ENCODE data around the gene FBLN2. TPM values are rescaled to one million over a fixed set of nuclear protein-coding genes. Genes with fewer than 3 reads are reported as not detected.

Gene FBLN2
- polyA plus RNA-seq, 4 donors: 0.45 to 30.8 (median 2.9) TPM

DNA sequence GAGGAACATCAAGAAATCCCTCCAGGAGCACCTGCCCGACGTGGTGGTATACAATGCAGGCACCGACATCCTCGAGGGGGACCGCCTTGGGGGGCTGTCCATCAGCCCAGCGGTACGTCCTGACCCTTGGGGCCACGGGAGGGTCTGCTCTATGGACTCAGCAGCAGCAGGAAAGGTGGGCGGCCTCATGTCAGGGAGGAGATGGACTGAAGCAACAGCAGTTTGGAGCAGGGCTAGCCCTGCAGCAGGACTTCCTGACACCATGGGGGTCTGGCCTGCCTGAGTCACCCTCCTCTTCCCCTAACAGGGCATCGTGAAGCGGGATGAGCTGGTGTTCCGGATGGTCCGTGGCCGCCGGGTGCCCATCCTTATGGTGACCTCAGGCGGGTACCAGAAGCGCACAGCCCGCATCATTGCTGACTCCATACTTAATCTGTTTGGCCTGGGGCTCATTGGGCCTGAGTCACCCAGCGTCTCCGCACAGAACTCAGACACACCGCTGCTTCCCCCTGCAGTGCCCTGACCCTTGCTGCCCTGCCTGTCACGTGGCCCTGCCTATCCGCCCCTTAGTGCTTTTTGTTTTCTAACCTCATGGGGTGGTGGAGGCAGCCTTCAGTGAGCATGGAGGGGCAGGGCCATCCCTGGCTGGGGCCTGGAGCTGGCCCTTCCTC, 44.6 kb upstream of the FBLN2 start:
- Histone ChIP-seq H3K27ac (ENCODE audit: low read depth in 1 of 3, low read length in 2 of 3) (no peak overlapping the region), H3K4me3 (ENCODE audit: low read depth in 1 of 3, low read length in 3 of 3) (no peak overlapping the region), H3K4me1 (ENCODE audit: control insufficient read depth in 3 of 3, insufficient read depth in 2 of 3, low read depth in 1 of 3, low read length in 2 of 3) (no peaks in the 10 kb centered on the region), H3K9me3 (ENCODE audit: control insufficient read depth in 2 of 2, insufficient read depth in 1 of 2, low read depth in 1 of 2, low read length in 1 of 2) (no peaks in the 10 kb centered on the region), H3K36me3 (ENCODE audit: control insufficient read depth in 3 of 3, insufficient read depth in 2 of 3, low read depth in 1 of 3, low read length in 3 of 3) (peaks cover 0 to 61% (median 0%) of the 10 kb centered on the region in 3 donors), H3K27me3 (ENCODE audit: control insufficient read depth in 3 of 3, insufficient read depth in 3 of 3, low read length in 3 of 3) (no peaks in the 10 kb centered on the region)
- 91 to 93% (median 93%) methylated on average over 23 of the region's 23 CpGs for whole genome bisulfite sequencing, 3 donors
- FAIRE-seq (no peak), DNase-seq (no peak)

DNA sequence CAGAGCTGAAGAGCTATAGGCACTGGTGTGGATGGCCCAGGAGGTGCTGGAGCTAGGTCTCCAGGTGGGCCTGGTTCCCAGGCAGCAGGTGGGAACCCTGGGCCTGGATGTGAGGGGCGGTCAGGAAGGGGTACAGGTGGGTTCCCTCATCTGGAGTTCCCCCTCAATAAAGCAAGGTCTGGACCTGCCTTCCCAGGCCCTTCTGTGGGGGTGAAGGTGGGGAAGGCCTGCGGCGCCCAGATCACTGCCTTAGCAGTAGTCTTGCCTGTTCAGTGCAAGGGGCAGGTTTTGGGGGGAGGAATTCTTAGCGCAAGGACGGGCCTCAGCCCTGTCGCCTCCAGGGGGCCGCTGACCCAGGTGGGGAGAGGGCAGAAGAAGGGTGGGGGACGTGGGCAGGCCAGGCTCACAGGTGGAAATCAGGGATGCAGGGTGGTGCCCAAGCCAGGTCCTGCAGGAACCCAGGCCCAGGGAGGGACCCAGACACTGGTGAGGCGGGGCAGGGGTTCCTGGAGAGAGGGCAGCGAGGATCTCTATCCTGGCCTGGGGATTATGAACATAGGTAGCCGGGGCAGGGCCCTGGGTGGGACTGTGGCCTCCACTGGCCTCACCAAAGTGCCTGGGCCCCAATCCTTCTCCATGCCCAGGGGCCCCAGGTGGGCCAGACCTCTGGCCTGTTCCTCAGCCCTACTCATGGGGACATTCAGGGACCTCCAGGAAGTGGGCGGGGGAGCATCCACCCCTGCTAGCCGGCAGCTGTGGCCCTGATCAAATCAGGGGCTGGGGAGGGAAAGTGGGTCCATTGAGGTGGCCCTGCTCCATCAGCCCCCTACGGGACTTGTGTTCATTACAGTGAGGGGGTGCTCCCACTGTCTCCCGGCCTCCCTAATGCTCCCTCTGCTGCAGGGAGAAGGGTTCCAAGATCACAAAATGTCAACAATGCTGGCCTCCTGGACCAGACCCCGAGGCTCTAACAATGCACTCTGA, 43.5 kb upstream of the FBLN2 start:
- Histone ChIP-seq H3K27ac (ENCODE audit: low read depth in 1 of 3, low read length in 2 of 3) (no peak overlapping the region), H3K4me3 (ENCODE audit: low read depth in 1 of 3, low read length in 3 of 3) (no peak overlapping the region), H3K9me3 (ENCODE audit: control insufficient read depth in 2 of 2, insufficient read depth in 1 of 2, low read depth in 1 of 2, low read length in 1 of 2) (no peaks in the 10 kb centered on the region), H3K4me1 (ENCODE audit: control insufficient read depth in 3 of 3, insufficient read depth in 2 of 3, low read depth in 1 of 3, low read length in 2 of 3) (no peaks in the 10 kb centered on the region), H3K27me3 (ENCODE audit: control insufficient read depth in 3 of 3, insufficient read depth in 3 of 3, low read length in 3 of 3) (no peaks in the 10 kb centered on the region), H3K36me3 (ENCODE audit: control insufficient read depth in 3 of 3, insufficient read depth in 2 of 3, low read depth in 1 of 3, low read length in 3 of 3) (peaks cover 0 to 49% (median 0%) of the 10 kb centered on the region in 3 donors)
- 90 to 91% (median 91%) methylated on average over 16 of the region's 16 CpGs for WGBS, 3 donors
- DNase-seq: no peak
- FAIRE-seq: no peak

DNA sequence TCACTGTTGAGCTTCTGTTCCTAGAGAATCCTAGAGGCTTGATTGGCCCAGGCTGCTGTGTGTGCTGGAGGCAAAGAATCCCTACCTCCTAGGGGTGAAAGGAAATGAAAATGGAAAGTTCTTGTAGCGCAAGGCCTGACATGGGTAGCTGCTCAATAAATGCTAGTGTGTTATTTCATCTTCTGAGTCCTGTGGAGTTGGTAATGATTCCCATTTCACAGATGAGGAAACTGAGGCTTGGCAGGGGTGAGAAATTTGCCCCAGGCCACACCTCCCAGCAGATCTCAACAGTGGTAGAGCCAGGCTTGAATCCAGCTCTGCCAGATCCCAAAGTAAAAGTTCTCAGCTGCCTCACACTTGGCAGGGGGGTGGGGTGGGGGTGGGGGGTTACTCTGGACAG, 42.7 kb upstream of the FBLN2 start:
- no peak for FAIRE-seq
- no peak for DNase-seq
- WGBS, 3 donors: 96 to 100% (median 98%) methylated on average over 1 of the region's 1 CpG
- no peaks in the 10 kb centered on the region for H3K4me1 ChIP-seq (ENCODE audit: control insufficient read depth in 3 of 3, insufficient read depth in 2 of 3, low read depth in 1 of 3, low read length in 2 of 3)
- peaks cover 0 to 44% (median 0%) of the 10 kb centered on the region in 3 donors for H3K36me3 ChIP-seq (ENCODE audit: control insufficient read depth in 3 of 3, insufficient read depth in 2 of 3, low read depth in 1 of 3, low read length in 3 of 3)
- H3K27me3 ChIP-seq (ENCODE audit: control insufficient read depth in 3 of 3, insufficient read depth in 3 of 3, low read length in 3 of 3): no peaks in the 10 kb centered on the region
- no peak overlapping the region for H3K27ac ChIP-seq (ENCODE audit: low read depth in 1 of 3, low read length in 2 of 3)
- no peak overlapping the region for H3K4me3 ChIP-seq (ENCODE audit: low read depth in 1 of 3, low read length in 3 of 3)
- H3K9me3 ChIP-seq (ENCODE audit: control insufficient read depth in 2 of 2, insufficient read depth in 1 of 2, low read depth in 1 of 2, low read length in 1 of 2): no peaks in the 10 kb centered on the region

DNA sequence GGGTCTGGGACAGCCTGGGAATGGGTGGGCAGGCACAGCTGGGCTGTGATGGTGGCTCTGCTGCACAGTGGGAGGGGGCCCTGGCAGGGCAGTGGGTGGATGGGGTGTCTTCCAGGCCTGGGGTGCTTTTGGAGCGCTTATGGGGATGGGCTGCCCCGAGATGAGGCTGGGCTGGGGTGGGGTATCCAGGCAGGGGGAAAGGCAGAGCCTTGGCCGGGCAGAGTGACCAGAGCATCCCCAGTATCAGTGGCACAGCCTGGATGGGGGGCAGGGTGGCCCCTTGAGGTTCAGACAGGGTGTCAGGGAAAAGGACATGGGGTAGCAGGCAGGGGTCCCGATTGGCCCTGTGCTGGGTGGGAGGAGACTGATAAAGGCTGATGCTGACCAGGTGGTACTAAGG, 42.2 kb upstream of the FBLN2 start:
- no peaks in the 10 kb centered on the region for H3K4me1 ChIP-seq (ENCODE audit: control insufficient read depth in 3 of 3, insufficient read depth in 2 of 3, low read depth in 1 of 3, low read length in 2 of 3)
- H3K9me3 ChIP-seq (ENCODE audit: control insufficient read depth in 2 of 2, insufficient read depth in 1 of 2, low read depth in 1 of 2, low read length in 1 of 2): no peaks in the 10 kb centered on the region
- 58 to 80% (median 66%) methylated on average over 2 to 4 of the region's 4 CpGs for WGBS, 3 donors
- H3K27ac ChIP-seq (ENCODE audit: low read depth in 1 of 3, low read length in 2 of 3): no peak overlapping the region
- DNase-seq (no peak), FAIRE-seq (no peak)
- H3K36me3 ChIP-seq (ENCODE audit: control insufficient read depth in 3 of 3, insufficient read depth in 2 of 3, low read depth in 1 of 3, low read length in 3 of 3): peaks cover 0 to 39% (median 0%) of the 10 kb centered on the region in 3 donors
- no peak overlapping the region for H3K4me3 ChIP-seq (ENCODE audit: low read depth in 1 of 3, low read length in 3 of 3)
- H3K27me3 ChIP-seq (ENCODE audit: control insufficient read depth in 3 of 3, insufficient read depth in 3 of 3, low read length in 3 of 3): no peaks in the 10 kb centered on the region

DNA sequence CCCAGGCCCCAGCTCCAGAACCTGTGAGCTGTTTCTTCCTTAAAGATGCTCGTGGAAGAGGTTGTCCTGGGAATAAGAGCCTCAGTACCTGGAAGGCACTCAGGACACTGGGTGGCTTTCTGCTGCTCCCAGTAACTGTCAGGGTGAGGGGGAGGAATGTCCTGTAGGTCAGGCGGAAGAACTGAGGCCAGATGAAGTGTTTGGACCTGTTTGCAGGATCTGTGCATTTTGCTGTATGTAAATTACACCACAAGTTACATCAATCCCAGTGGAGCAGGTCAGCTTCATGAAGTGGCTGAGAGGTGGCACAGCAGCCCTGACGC, 41.7 kb upstream of the FBLN2 start:
- Histone ChIP-seq H3K27ac (ENCODE audit: low read depth in 1 of 3, low read length in 2 of 3) (no peak overlapping the region), H3K9me3 (ENCODE audit: control insufficient read depth in 2 of 2, insufficient read depth in 1 of 2, low read depth in 1 of 2, low read length in 1 of 2) (no peaks in the 10 kb centered on the region), H3K27me3 (ENCODE audit: control insufficient read depth in 3 of 3, insufficient read depth in 3 of 3, low read length in 3 of 3) (no peaks in the 10 kb centered on the region), H3K36me3 (ENCODE audit: control insufficient read depth in 3 of 3, insufficient read depth in 2 of 3, low read depth in 1 of 3, low read length in 3 of 3) (peaks cover 0 to 34% (median 0%) of the 10 kb centered on the region in 3 donors), H3K4me1 (ENCODE audit: control insufficient read depth in 3 of 3, insufficient read depth in 2 of 3, low read depth in 1 of 3, low read length in 2 of 3) (no peaks in the 10 kb centered on the region), H3K4me3 (ENCODE audit: low read depth in 1 of 3, low read length in 3 of 3) (no peak overlapping the region)
- FAIRE-seq (no peak), DNase-seq (no peak)
- WGBS, 3 donors: 73 to 78% (median 75%) methylated on average over 3 of the region's 3 CpGs

DNA sequence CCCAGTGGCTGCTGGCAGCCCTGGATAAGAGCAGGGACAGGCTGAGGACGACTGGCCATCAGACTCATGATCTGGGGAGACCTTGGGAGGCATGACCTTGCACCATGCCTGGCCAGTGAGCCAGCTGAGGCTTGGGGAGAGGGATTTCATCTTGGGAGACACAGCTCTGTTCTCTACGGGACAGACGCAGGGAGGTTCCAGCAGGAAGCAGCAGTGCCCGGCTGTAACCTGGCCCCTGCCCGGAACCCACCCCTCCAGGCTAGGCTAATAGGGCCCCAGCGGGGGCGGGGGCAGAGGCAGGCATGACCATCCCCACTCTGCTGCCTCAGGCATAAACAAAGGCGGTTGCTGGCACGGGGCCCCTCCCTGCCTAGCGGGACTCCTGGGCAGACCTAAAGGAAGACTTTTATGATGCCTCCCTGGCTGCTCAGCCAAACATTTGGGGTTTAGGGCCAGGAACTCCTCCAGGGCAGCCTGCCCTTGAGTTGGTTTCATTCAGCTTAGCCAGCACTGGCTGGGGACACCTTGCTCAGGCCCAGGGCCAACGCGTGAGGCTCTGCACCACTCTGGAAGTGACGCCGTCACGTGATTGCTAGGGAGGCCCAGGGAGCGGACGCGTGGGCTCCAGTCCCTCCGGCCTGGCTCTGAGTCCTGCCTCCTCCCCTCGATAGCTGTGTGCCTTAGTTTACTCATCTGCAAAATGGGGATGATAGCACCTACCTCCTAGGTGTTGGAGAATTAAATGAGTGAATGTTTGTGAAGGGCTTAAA, 41.2 kb upstream of the FBLN2 start:
- H3K4me3 ChIP-seq (ENCODE audit: low read depth in 1 of 3, low read length in 3 of 3): no peak overlapping the region
- H3K9me3 ChIP-seq (ENCODE audit: control insufficient read depth in 2 of 2, insufficient read depth in 1 of 2, low read depth in 1 of 2, low read length in 1 of 2): no peaks in the 10 kb centered on the region
- no peaks in the 10 kb centered on the region for H3K4me1 ChIP-seq (ENCODE audit: control insufficient read depth in 3 of 3, insufficient read depth in 2 of 3, low read depth in 1 of 3, low read length in 2 of 3)
- FAIRE-seq (no peak), DNase-seq (no peak)
- no peak overlapping the region for H3K27ac ChIP-seq (ENCODE audit: low read depth in 1 of 3, low read length in 2 of 3)
- WGBS, 3 donors: 51 to 61% (median 55%) methylated on average over 20 of the region's 20 CpGs
- no peaks in the 10 kb centered on the region for H3K27me3 ChIP-seq (ENCODE audit: control insufficient read depth in 3 of 3, insufficient read depth in 3 of 3, low read length in 3 of 3)
- peaks cover 0 to 29% (median 0%) of the 10 kb centered on the region in 3 donors for H3K36me3 ChIP-seq (ENCODE audit: control insufficient read depth in 3 of 3, insufficient read depth in 2 of 3, low read depth in 1 of 3, low read length in 3 of 3)

DNA sequence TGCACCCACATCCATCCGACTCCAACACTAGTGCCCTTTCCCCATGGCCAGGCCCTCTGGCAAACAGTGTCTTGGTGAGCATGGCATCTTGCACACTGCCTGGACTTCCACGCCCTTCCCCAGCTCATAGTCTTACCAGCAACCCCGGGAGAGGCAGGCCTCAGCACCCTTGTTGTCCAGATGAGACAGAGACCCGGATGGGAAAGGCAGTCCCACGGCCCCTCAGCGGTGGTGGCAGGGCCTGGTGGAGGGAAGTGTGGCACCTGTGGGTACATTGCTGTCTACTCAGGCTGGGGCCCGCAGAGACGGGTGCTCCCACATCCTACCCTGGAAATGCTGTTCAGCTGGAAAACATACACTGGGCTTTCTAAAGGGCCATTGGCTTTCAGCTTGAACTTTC, 40.4 kb upstream of the FBLN2 start:
- Histone ChIP-seq H3K4me3 (ENCODE audit: low read depth in 1 of 3, low read length in 3 of 3) (no peak overlapping the region), H3K27ac (ENCODE audit: low read depth in 1 of 3, low read length in 2 of 3) (no peak overlapping the region), H3K4me1 (ENCODE audit: control insufficient read depth in 3 of 3, insufficient read depth in 2 of 3, low read depth in 1 of 3, low read length in 2 of 3) (no peaks in the 10 kb centered on the region), H3K27me3 (ENCODE audit: control insufficient read depth in 3 of 3, insufficient read depth in 3 of 3, low read length in 3 of 3) (peaks cover 0 to under 1% (median 0%) of the 10 kb centered on the region in 3 donors), H3K36me3 (ENCODE audit: control insufficient read depth in 3 of 3, insufficient read depth in 2 of 3, low read depth in 1 of 3, low read length in 3 of 3) (peaks cover 0 to 25% (median 0%) of the 10 kb centered on the region in 3 donors), H3K9me3 (ENCODE audit: control insufficient read depth in 2 of 2, insufficient read depth in 1 of 2, low read depth in 1 of 2, low read length in 1 of 2) (no peaks in the 10 kb centered on the region)
- FAIRE-seq (no peak), DNase-seq (no peak)
- 42 to 79% (median 49%) methylated on average over 8 of the region's 8 CpGs for WGBS, 3 donors

Measured in small intestine (tissue), 7 donors.